T-helper 1 cell (primary cell): Measurements from ENCODE around the gene KDM7A.
"Not testable (repeated sequence)": the region's sequence is repeated elsewhere in the genome, so short reads cannot be mapped to it uniquely, and the experiment has no call there.

Experiments used
- DNase-seq, 5 donors: peaks; one replicate each; pipeline ENCODE4 v3.0.0-alpha.2; 2012 to 2020
- total RNA-seq, 4 donors: gene quantifications; one replicate each; lab custom pipeline; 2026; lab: John Stamatoyannopoulos, UW

KDM7A gene
- total RNA-seq = 80.6 to 133 (median 99.3) reads per million in 4 donors

- DNase-seq = peak; percentile 80 to 94 (median 83)
Measured at GRCh38 chr7:140176811-140177702, at the start of gene KDM7A. Gene KDM7A, minus strand, starts transcription at chr7:140176983. Its CDS starts 46 bp downstream, at chr7:140176937.

- DNase-seq = peak in 1 of 5 donors; percentile 65
Measured at GRCh38 chr7:140225562-140226249, 48.9 kb upstream of the KDM7A start.

- DNase-seq = peak in 1 of 5 donors; percentile 66
Measured at GRCh38 chr7:140223515-140224221, 46.9 kb upstream of the KDM7A start.

- no peak for DNase-seq
Measured at GRCh38 chr7:140222814-140223213, 46.0 kb upstream of the KDM7A start.

- no peak for DNase-seq
Measured at GRCh38 chr7:140219672-140220524, 43.1 kb upstream of the KDM7A start.

GRCh38 chr7:140218656-140219055 is 41.9 kb upstream of the KDM7A start:
- DNase-seq = no peak

GRCh38 chr7:140217750-140218501 is 41.1 kb upstream of the KDM7A start:
- no peak for DNase-seq

GRCh38 chr7:140215281-140215680 is 38.5 kb upstream of the KDM7A start:
- DNase-seq = peak in 1 of 5 donors; percentile 51

GRCh38 chr7:140214075-140214684 is 37.4 kb upstream of the KDM7A start:
- DNase-seq = peak in 1 of 5 donors; percentile 70

GRCh38 chr7:140213684-140214074 is 36.9 kb upstream of the KDM7A start:
- no peak for DNase-seq

- DNase-seq = peak in 1 of 5 donors; percentile 93
Measured at GRCh38 chr7:140212100-140212881, 35.5 kb upstream of the KDM7A start.

GRCh38 chr7:140211698-140212097 is 34.9 kb upstream of the KDM7A start:
- no peak for DNase-seq

- peak in 1 of 5 donors; percentile 95 for DNase-seq
Measured at GRCh38 chr7:140209866-140210609, 33.3 kb upstream of the KDM7A start.

GRCh38 chr7:140206616-140207389 is 30.0 kb upstream of the KDM7A start:
- DNase-seq = peak in 1 of 5 donors; percentile 73

GRCh38 chr7:140205600-140205999 is 28.8 kb upstream of the KDM7A start:
- DNase-seq = no peak

- DNase-seq = no peak
Measured at GRCh38 chr7:140203556-140203955, 26.8 kb upstream of the KDM7A start.

- DNase-seq = not testable (repeated sequence)
Measured at GRCh38 chr7:140202942-140203341, 26.2 kb upstream of the KDM7A start.

- DNase-seq = no peak
Measured at GRCh38 chr7:140201393-140201792, 24.6 kb upstream of the KDM7A start.
